Stromal cell of bone marrow (primary cell): ENCODE measurements around the gene ARHGAP28.
"Not testable (repeated sequence)": the region's sequence is repeated elsewhere in the genome, so short reads cannot be mapped to it uniquely, and the experiment has no call there.

ENCODE experiments used
- DNase-seq: peaks from one replicate; pipeline ENCODE4 v3.0.0-alpha.2; 2012; ENCODE audit warnings: low read depth

The ARHGAP28 gene

DNA sequence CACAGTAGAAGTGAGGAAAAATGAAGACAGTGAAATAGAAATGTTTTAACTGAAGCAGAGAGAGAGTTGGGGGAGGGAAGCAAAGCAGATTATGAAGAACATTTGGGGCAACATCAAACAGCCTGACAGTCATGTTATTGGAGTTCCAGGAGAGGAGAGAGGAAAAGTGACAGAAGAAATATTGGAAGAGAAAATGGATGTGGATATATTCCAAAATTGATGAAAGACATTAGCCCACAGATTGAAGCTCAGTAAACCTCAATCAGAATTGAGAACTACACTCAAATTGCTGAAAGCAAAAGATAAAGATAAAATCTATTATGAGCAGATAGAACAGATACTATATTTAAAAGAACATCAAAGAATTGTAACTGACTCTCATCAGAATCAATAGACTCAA is 90.8 kb downstream of the ARHGAP28 start:
- no peak for DNase-seq

DNA sequence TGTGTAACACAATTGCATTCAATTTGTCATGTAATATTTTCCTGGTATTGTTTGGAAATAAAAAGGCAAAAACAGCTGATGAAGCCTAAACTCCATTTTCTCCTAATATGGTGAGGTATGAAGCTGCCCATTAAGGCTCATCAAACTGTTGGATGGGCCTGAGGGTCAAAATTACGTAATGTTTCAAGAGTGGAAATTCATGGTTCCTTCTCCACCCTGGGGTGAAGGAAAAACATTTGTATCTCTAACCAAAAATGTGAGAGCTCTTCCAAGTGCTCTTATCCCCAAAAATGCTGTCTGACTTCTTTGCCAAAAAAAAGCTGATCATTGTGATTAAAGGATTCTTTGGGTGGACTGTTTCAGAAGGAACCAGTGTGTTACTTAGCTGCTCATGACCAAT is 91.8 kb downstream of the ARHGAP28 start:
- peak; percentile 31 for DNase-seq

DNA sequence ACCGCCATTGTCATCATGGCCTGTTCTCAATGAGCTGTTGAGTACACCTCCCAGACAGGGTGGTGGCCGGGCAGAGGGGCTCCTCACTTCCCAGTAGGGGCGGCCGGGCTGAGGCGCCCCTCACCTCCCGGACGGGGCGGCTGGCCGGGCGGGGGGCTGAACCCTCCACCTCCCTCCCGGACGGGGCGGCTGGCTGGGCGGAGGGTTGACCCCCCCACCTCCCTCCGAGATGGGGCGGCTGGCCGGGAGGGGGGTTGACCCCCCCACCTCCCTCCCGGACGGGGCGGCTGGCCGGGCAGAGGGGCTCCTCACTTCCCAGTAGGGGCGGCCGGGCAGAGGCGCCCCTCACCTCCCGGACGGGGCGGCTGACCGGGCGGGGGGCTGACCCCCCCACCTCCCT is 97.6 kb downstream of the ARHGAP28 start:
- not testable (repeated sequence) for DNase-seq

DNA sequence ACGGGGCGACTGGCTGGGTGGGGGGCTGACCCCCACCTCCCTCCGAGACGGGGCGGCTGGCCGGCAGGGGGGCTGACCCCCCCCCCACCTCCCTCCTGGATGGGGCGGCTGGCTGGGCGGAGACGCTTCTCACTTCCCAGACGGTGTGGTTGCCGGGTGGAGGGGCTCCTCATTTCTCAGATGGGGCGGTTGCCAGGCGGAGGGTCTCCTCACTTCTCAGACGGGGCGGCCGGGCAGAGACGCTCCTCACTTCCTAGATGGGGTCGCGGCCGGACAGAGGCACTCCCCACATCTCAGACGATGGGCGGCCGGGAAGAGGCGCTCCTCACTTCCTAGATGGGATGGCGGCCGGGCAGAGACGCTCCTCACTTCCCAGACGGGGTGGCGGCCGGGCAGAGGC is 98.0 kb downstream of the ARHGAP28 start:
- DNase-seq, result not testable (repeated sequence)

DNA sequence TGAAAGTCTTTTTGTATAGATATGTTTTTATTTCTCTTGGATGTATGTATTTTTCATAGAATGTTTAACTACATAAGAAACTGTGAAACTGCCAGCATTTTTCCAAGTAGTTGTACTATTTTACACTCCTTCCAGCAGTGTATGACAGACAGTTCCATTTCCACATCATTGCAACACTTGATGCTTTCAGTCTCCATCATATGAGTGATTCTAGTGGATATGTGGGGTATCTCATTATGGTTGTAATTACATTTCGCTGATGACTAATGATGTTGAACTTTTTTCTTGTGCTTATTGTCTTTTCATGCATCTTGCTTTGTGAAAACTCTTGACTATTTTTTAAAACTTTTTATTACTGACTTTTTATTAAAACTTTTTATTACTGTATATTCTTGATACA is 101.4 kb downstream of the ARHGAP28 start:
- DNase-seq, result no peak

DNA sequence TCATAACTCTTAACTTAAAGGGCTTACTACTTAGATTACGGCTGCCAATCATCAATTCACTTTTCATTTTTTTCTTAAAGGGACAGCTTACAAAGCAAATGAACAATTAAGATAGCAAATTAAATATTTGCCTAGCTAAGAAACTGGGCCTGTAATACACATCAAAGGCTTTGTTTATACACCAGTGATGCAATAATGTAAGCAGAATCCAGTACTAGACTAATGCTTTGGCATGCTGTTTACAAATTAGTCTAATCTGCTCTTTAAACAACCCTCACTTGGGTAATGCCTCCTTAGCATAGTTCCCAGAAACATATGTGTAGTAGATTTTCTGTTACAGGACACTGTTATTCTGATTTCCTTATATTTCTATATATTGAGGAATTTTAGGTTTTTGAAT is 105.8 kb downstream of the ARHGAP28 start:
- no peak for DNase-seq

DNA sequence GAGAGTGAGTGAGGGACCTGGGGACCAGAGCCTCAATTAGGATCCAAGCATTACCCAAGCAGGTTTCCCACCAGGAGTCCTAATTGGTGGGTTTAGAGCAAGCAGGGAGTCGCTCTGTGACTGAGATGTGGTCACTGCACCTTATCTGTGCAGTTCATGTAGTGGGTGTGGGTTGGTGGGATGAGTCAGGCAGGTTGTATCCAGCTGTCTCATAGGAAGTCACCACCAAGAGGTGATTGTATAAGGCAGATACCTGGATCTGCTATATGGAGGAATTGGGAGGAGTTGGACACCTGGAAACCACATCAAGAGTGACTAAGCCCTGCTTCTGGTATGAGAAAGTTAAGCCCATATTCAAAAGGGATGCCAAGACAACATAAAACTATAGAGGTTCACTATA is 106.8 kb downstream of the ARHGAP28 start:
- no peak for DNase-seq

DNA sequence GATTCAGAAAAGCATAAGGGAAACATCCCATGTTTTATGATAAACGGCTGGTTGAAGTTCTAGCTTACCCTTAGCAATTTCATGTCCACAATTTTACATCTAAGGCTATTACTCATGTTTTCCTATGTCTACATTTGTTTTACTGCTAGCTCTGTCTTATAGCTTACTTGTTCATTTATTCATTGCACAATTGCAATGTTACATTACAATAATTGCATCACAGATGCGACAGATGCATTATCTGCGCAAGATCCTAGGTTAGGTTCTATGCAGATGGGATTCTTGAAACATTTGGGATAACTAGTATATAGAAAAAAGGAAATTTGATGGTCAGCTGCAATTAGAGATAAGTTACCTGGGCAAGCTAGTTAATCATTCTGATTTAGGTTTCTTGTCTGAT is 108.4 kb downstream of the ARHGAP28 start:
- DNase-seq, result no peak

DNA sequence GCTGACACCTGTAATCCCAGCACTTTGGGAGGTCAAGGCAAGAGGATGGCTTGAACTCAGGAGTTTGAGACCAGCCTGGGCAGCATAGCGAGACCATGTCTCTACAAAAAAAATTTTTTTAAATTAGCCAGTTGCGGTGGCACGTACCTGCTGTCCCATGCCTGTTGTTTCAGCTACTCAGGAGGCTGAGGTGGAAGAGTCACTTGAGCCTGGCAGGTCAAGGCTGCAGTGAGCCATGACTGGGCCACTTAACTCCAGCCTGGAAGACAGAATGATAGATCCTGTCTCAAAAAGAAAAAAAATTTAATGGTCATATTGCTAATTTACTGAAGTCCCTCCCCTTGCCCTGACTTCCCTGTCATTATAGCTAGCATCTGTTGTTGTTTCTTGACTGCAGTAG is 112.6 kb downstream of the ARHGAP28 start:
- no peak for DNase-seq

DNA sequence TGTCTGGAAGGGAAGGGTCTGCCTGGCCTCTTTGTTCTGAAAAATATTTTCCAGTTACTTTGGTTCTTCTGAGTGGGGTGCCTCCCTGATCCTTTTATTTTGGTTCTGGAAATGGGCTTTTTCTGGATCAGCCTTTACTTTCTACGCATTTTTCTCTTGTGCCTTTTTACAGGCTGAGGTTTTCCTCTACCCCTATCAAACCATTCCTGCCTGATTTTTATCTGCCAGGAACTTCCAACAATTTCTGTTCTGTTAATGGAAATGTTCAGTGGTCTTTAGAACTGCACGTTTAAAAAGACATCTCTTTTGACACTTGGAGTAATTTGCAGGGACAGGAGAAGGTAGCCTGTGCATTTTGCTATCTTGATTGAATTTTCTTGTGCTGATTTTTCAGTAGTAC is 113.8 kb downstream of the ARHGAP28 start:
- no peak for DNase-seq

DNA sequence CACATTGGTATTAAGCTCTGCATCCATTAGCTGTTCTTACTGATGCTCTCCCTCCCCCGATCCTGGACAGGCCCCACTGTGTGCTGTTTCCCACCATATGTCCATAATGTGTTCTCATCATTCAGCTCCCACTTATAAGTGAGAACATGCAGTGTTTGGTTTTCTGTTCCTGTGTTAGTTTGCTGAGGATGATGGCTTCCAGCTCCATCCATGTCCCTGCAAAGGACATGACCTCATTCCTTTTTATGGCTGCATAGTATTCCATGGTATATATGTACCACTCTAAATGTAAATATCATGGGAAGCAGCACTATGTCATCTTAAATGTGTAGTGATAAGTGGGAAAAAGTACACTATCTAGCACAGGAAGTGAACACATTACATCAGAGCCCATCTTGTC is 116.0 kb downstream of the ARHGAP28 start:
- not testable (repeated sequence) for DNase-seq

DNA sequence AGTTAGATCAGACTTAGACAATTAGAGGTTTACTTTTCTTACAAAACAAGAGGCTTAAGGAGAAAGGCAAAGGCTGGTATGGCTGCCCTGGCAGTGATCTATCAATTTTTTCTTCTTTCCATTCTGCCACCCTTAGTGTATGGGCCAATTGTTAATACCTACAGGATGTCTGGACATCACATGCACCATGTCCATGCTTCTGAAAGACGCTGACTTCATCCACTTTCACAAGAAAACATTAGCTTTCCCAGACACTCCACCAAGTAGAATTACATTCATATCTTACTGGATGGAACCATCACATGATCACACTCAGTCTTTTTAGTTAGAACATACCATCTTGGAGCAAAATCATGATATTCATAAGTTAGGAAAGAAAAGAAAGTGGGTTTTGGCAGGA is 120.9 kb downstream of the ARHGAP28 start:
- no peak for DNase-seq

DNA sequence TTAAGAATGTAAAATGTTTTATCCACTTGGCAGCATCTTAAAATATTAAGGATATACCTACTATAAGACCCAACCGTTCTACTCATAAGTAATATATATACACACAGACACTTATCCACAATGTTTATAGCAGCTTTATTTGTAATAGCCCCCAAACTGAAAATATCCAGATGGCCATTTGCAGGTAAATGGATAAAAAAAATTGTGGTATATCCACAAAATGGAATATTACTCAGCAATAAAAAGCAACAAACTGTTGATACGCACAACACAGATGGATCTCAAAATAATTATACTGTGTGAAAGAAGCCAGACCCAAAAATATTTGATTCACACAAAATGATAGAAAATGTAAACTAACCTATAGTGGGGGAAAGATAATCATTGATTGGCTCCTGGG is 122.0 kb downstream of the ARHGAP28 start:
- no peak for DNase-seq

DNA sequence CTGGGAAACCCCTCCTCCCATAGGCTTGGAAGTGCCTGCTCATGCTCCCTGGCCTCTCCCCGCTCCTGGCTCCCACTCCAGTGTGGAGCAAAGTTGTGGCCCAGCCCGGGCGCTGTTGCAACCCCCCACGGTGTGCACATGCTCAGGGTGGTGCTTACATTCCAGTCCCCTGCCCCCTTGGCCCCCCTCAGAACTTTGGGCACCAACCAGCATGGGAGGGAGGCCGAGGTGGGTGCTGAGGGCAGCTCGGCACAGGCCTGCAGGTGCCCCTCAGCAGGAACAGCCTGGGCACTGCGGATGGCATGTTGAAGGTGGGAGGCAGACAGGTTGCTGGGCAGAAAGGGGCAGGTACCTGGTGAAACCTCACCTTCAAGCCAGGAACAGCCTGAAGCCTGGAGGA is 125.3 kb downstream of the ARHGAP28 start:
- no peak for DNase-seq

DNA sequence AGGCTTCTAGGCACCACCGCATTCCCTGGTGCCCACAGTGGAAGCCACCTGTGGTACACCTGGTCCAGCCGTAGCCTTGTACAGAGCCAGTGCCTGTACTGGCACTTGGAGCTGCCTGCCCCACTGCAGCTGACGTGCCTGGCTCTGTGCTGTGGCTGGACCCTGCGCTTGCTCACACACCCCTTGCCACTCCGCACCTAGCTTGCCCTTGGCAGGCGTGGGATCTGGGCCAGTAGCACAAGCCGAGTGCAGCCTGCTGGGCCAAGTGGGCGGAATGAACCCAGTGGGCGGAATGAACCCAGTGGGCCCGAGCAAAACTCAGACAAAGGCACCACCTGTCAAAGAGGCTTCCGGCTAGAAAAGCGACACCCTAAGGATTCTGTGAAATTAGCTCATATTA is 126.3 kb downstream of the ARHGAP28 start:
- DNase-seq, result no peak

DNA sequence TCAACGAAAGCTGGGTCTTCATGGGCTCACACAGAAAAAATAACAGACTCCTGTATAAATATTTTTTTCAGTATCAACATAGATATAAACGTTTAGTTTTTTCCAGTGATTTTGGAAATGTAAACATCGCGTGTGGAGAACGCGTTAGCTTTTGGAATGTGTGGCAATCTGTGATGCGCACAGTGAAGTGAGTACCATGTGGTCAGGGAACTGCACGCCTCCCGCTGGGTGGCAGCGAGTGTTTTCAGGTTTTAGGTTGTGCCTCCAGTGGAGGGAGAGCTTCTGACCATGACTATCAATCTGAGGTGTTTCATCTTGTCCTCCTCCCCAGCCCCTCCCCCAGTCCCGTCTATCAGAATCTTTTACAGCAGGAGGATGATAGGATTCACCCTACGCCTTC is 127.8 kb downstream of the ARHGAP28 start:
- DNase-seq, result no peak

DNA sequence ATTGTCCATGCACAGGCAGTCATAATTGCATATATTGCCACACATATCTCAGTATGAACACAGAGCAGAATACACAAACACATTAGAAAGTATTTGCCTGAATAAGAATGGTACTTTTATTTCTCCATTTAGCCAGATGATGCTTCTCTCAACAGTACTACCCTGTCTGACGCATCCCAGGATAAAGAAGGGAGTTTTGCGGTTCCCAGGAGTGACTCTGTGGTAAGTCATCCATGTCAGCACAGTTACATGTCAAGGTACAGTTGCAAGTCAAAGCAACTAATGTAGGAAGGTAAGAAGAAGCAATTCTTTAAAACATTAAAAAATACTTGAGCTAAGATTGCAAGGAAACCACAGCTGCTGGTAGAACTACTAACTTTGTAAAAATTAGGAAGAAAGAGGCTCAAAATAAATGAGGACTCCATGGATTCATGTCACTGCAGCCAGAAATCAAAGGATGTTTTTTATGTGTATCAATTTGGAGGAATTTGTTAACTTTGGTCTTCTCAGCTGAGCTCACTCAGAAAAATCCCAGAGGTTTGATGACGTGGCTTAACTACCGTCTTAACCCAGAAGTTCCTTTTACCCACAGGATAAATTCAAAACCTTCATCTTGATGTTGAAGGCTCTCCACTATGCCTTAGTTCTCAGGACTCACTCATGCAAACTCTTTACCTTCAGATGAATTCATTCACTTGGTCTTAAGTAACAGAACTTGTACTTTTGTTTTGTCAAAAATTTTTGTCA is 130.3 kb downstream of the ARHGAP28 start:
- no peak for DNase-seq

DNA sequence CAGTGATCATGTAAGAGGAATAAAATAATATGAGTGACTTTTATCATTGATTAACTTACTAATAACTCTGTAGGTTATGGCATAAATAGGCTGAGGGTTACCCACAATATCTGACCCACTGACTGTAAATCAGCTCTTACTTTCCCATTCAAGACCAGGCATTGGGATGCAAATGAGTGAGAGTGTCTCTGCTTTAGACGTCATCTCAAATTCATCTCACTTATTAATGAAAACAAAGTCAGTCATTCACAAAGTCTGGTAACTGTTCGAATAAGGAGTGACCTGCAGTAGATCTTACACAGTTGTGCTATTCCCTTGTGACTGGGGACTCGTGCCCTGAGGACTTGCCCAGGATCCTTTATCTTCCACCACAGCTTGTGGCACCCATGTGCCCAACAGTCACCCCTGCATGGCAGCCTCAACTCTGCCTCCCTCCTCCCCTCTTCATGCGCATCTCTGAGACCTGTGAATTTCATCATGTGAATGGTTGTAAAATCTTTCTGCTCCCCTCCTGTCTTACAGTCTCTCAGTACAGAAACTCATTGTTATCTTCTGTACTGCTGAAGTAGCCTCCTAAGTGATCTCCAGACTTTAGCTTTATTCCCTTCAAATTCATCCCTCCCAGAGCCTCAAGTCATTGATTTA is 131.4 kb downstream of the ARHGAP28 start:
- DNase-seq, result no peak

DNA sequence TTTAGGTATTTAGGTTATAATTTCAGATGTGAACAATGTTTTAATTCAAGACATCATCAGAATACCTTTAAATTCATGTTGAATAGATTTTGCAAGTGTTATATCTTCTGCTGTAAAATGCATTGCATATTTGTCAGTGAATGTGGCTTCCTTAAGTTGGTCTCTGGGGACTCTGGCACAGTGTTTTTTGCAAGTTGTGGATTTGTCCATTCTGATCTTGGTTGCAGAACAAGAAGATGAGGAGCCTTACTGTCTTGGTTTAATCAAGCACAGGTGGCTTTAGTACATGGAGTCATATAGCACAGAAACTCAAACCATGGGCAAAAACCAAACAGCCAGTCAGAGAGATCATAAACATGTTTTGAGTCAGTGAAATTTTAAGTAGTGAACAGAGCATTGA is 135.7 kb downstream of the ARHGAP28 start:
- no peak for DNase-seq

DNA sequence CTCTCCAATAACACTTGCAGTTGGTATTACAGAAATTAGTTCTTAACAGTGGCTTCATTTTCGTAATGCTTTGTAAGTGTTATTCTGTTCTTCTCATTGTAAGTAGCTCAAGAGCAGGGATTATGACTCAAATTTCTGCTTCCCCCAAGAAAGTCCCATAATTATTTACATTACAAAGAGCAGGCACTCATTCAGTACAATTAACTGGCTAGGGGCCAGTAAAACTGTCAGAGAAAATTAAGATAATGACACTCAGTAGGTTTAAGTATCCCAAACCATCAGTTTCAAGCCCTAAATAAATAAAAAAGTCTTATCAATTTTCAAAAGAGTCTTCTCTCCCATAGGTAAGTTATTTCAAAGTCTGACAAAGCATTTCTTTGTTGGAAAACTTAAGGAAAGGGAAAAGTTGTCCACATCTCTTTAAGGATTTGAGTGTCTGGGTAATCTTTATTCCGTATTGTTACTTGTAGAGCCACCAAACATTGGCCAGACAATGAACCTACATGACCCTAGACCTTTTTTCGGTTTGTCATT is 137.1 kb downstream of the ARHGAP28 start:
- DNase-seq, result no peak

DNA sequence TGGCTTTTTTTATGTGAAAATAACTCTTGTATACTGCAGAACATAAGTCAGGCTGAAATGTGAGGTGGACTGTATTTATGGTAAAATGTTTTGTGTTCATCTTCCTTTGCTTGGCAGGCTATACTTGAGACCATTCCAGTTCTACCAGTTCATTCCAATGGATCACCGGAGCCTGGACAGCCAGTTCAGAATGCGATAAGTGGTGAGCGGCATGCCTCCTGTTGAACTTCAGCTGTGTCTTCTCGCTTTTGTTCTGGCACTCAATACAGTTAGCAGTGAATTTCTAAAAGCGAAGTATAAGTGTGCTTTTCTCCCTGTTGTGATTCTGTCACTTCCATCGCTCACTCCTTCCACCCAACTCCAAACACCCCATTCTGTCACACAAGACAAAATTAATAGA is 138.5 kb downstream of the ARHGAP28 start:
- no peak for DNase-seq

DNA sequence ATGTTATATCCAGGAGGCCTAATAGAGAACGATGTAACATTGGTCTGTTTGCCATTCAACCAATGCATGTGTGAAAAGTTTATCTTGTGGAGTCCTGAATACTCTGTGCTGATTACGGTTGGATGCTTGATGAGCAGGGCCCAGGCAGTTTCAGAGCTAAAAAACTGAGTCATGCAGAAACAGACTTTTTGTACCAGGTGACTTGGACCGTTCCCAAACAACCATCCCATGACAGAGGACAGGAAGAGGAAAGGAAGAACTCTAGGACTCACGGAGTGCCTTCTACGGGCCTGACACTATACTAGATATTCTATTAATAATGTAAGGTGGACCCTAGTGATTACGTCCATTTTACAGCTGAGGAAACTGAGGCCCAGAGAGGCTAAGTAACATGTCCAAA is 142.1 kb downstream of the ARHGAP28 start:
- DNase-seq, result no peak

DNA sequence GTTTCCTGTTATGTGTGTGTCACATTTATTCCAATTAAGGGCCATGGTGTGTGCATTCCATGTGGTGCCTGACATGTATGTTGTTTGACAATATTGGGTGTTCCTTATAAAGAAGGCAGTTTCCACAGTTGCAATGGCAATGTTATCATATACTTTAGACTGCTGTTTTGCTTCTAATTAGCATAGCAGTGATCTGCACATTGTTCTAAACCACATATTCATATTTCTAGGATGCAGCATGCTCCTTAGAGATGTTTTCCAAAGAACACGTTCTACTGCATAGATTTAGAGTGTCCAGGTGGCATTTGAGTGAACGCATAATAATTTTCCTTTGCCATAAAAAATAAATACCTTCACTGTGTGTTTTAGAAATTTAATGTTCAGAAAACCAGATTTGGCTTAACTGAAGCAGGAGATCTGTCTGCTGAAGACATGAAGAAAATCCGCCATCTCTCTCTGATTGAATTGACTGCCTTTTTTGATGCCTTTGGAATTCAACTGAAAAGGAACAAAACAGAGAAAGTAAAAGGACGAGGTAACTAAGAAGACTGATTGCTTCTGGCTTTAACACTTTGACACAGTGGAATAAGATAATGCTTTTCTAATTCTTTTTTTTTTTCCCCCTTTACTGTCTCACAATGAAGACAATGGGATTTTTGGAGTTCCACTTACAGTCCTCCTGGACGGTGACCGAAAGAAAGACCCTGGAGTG is 143.7 kb downstream of the ARHGAP28 start:
- no peak for DNase-seq
